OCI-LY3 (cell line): ENCODE measurements around the gene WDR31.
"Not testable (repeated sequence)": the region's sequence is repeated elsewhere in the genome, so short reads cannot be mapped to it uniquely, and the experiment has no call there.

Experiments
- H2AFZ ChIP-seq: fragments of 200-600, 300-600 bp; shearing (Covaris generic); 2 replicates; pipeline ENCODE4 v1.6.0; 2014; ENCODE audit warnings: antibody characterized with exemption, low read depth, low read length
- H3K27ac ChIP-seq: fragments of 200-600, 300-600 bp; sonication (generic); 2 replicates; pipeline ENCODE4 v1.5.1; 2014; ENCODE audit warnings: mild to moderate bottlenecking, low read length, moderate library complexity, mixed read lengths
- H3K27me3 ChIP-seq: fragments of 200-600, 300-600 bp; sonication (generic); 2 replicates; pipeline ENCODE4 v1.6.1; 2014; ENCODE audit warnings: low read depth, low read length, mixed read lengths
- H3K36me3 ChIP-seq: fragments of 200-600, 300-600 bp; sonication (generic); replicated peaks from 2 replicates; pipeline ENCODE3; 2014; ENCODE audit warnings: low read depth, low read length, mixed read lengths
- H3K4me1 ChIP-seq: fragments of 300-600, 200-600 bp; sonication (generic); 2 replicates; pipeline ENCODE4 v1.6.1; 2014; ENCODE audit warnings: low read length, mixed read lengths
- H3K4me2 ChIP-seq: fragments of 200-600, 300-600 bp; sonication (generic); 2 replicates; pipeline ENCODE4 v1.6.1; 2014; ENCODE audit warnings: low read length, mixed read lengths
- H3K4me3 ChIP-seq: fragments of 300-600, 200-600 bp; sonication (generic); 2 replicates; pipeline ENCODE4 v1.5.1; 2014; ENCODE audit warnings: antibody characterized with exemption, mild to moderate bottlenecking, low read length, moderate library complexity
- H3K79me2 ChIP-seq: fragments of 300-600, 200-600 bp; shearing (Covaris generic); 2 replicates; pipeline ENCODE4 v1.6.1; 2014; ENCODE audit warnings: mild to moderate bottlenecking, low read length, mixed read lengths
- H3K9ac ChIP-seq: fragments of 300-600, 200-600 bp; shearing (Covaris generic); 2 replicates; pipeline ENCODE4 v1.6.0; 2014; ENCODE audit warnings: mild to moderate bottlenecking, low read length, moderate library complexity
- H3K9me3 ChIP-seq: fragments of 200-600, 300-600 bp; shearing (Covaris generic); 2 replicates; pipeline ENCODE4 v1.6.1; 2014; ENCODE audit warnings: low read length, mixed read lengths; ENCODE audit not compliant: insufficient read depth
- H4K20me1 ChIP-seq: fragments of 200-600, 300-600 bp; sonication (generic); 2 replicates; pipeline ENCODE4 v1.6.1; 2016; ENCODE audit warnings: low read length, mixed read lengths; ENCODE audit not compliant: insufficient read depth
- EZH2phosphoT487 ChIP-seq: fragments of 200-600 bp; shearing (Covaris generic); IDR thresholded peaks from 2 replicates; pipeline ENCODE4 v1.6.1; 2018; ENCODE audit warnings: antibody characterized with exemption, mixed run types, low read depth
- TF ChIP-seq, protein P1 (sequence below): fragments of 200-600, 300-600 bp; sonication (generic); IDR thresholded peaks from 2 replicates; pipeline ENCODE4 v1.5.1; 2014; ENCODE audit warnings: antibody characterized with exemption, low read length, low read depth

The WDR31 gene

DNA sequence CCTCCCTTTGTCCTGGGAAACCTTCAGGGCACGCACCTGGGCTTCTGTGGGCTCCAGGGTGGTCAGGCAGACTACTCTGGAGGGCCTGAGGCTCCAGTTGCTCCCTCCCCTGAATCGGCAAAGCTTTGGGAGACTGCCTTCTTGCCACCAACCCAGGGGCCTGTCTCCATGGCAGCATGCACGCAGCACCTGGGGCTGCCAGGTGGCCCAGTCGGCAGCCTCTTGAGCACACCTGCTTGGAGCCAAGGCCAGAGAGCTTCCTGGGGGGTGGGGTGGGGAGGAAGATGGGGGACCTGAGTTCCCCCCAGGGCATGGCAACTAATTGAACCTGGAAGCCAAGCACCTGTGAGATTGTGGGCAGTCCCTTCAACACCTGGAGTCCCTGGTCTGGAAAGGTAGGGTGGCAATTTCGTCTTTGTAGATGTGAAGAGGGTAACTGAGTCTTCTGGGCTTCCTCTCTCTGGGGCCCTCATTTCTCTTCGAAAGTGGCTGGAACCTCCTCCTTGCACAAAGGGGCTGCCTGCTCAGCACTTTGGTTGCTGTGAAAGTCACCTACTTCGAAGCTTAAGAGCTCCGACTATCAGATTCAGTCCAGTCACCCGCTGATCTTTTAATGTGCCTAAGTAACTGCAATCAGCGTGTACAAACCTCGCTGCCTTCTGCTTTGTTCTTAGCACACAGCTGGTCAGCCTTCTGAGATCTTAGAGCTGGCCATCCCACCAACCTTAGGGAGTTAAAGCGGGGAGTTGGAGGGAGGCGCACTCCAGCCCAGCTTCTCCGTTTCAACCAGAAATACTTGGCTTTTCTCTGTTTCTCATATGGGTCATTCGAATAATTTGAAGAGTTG is 40.9 kb downstream of the WDR31 start:
- Histone ChIP-seq H3K4me3 (no peak overlapping the region), H2AFZ (no peak overlapping the region), H3K27ac (no peak overlapping the region), H3K4me2 (no peak overlapping the region), H3K79me2 (no peaks in the 10 kb centered on the region), H4K20me1 (no peaks in the 10 kb centered on the region), H3K4me1 (0 out of 2 replicates have a peak, but pooled peaks cover 2% of the 10 kb centered on the region), H3K9ac (no peak overlapping the region), H3K9me3 (no peaks in the 10 kb centered on the region), H3K36me3 (peaks cover 3% of the 10 kb centered on the region), H3K27me3 (no peaks in the 10 kb centered on the region)
- TF ChIP-seq EZH2phosphoT487 = no peak
- TF ChIP-seq, protein P1, sequence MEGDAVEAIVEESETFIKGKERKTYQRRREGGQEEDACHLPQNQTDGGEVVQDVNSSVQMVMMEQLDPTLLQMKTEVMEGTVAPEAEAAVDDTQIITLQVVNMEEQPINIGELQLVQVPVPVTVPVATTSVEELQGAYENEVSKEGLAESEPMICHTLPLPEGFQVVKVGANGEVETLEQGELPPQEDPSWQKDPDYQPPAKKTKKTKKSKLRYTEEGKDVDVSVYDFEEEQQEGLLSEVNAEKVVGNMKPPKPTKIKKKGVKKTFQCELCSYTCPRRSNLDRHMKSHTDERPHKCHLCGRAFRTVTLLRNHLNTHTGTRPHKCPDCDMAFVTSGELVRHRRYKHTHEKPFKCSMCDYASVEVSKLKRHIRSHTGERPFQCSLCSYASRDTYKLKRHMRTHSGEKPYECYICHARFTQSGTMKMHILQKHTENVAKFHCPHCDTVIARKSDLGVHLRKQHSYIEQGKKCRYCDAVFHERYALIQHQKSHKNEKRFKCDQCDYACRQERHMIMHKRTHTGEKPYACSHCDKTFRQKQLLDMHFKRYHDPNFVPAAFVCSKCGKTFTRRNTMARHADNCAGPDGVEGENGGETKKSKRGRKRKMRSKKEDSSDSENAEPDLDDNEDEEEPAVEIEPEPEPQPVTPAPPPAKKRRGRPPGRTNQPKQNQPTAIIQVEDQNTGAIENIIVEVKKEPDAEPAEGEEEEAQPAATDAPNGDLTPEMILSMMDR = no peak

DNA sequence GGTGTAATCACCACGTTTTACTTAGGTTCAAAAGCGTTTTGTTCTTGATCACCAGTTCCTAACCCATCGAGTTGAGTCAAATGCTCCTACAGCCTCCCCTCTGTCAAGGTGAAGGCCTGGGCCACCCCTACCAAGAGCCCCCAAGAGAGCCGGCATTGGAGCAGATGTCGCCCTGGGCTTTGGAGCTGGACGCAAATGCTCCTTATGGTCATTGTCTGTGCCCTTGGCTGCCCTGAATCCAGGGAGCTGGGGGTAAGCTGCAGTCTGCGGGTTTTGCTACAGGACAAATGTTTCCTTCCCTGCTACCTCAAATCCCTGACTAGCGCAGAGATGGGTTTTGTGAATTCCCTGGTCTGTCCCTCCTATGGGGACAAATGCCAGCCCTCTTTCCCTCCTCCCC is 41.8 kb downstream of the WDR31 start:
- Histone ChIP-seq H3K36me3 (peaks cover 11% of the 10 kb centered on the region), H2AFZ (no peak overlapping the region), H3K79me2 (no peaks in the 10 kb centered on the region), H3K4me1 (0 out of 2 replicates have a peak, but pooled peaks cover 2% of the 10 kb centered on the region), H3K27me3 (no peaks in the 10 kb centered on the region), H4K20me1 (no peaks in the 10 kb centered on the region), H3K27ac (no peak overlapping the region), H3K9me3 (no peaks in the 10 kb centered on the region), H3K9ac (no peak overlapping the region), H3K4me3 (no peak overlapping the region), H3K4me2 (no peak overlapping the region)
- TF ChIP-seq, protein P1 = no peak
- no peak for TF ChIP-seq EZH2phosphoT487

DNA sequence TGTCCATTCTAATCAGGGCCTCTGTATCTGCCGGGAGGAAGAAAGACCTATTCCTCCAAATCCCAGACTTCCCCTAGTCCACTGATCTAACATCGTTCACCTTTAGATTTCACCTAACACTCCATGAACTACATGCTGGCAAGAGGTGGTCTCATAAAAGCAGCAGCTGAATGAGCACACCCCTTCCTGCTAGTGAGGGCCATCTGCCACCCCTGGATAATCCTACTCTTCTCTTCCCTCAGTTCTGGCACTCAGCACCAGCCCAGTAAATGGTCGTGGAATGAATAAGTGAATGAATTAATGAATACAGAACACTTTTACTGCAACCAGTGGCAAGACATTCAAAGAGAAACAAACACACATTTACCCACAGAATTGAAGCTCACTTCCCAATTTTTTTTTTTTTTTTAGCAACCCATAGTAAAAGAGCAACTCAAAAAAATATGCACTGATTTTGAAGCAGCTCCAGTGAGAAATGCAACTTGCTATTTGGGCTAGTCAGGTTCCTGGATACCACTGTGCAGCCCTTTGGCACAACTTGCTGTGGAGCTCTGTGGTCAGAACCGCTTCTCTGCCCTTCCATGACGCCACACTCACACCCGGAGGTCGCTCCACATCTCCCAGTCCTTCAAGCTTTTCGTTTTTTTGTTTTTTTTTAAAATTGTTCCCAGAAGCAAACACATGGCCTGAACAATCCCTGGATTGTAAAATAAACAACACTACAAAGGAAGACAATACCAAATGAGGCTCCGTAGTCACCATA is 43.1 kb downstream of the WDR31 start:
- no peaks in the 10 kb centered on the region for H3K79me2 ChIP-seq

DNA sequence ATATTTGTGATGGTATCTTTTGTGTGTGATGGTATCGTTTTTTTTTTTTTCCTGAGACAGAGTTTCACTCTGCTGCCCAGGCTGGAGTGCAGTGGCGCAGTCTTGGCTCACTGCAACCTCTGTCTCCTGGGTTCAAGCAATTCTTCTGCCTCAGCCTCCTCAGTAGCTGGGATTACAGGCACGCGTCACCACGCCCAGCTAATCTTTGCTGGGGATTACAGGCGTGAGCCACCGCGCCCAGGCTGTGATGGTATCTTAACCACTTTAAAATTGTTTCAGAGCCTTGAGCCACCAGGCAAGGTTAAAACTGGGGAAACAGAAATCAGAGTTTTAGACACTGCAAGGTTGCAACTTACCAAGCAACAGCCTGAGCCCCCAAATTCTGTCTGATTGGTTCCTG is 43.8 kb downstream of the WDR31 start:
- not testable (repeated sequence) for H3K4me3 ChIP-seq, H3K4me2 ChIP-seq, H3K9me3 ChIP-seq, H2AFZ ChIP-seq, H3K4me1 ChIP-seq, H3K9ac ChIP-seq, H3K79me2 ChIP-seq, H3K27ac ChIP-seq, H4K20me1 ChIP-seq, H3K27me3 ChIP-seq
- H3K36me3 ChIP-seq = peaks cover 29% of the 10 kb centered on the region

More for the DNA sequence above, 43.1 kb downstream of the WDR31 start:
- no peak overlapping the region for H3K9ac ChIP-seq
- H3K4me2 ChIP-seq = no peak overlapping the region
- TF ChIP-seq EZH2phosphoT487 = no peak
- TF ChIP-seq, protein P1 = no peak
- H3K27ac ChIP-seq = no peak overlapping the region
- H3K4me1 ChIP-seq = 0 out of 2 replicates have a peak, but pooled peaks cover 2% of the 10 kb centered on the region
- peaks cover 24% of the 10 kb centered on the region for H3K36me3 ChIP-seq
- H3K27me3 ChIP-seq = no peaks in the 10 kb centered on the region
- no peaks in the 10 kb centered on the region for H3K9me3 ChIP-seq
- no peaks in the 10 kb centered on the region for H4K20me1 ChIP-seq
- no peak overlapping the region for H2AFZ ChIP-seq
- H3K4me3 ChIP-seq = no peak overlapping the region
